Endodermal cell (in vitro differentiated cells): ENCODE data around the gene TM4SF18. TPM values are rescaled to one million over a fixed set of nuclear protein-coding genes. Genes with fewer than 3 reads are reported as not detected.
A peak's percentile ranks its signal among the peaks of the same experiment; 100 is the strongest.

Experiments used
- DNase-seq: peaks from one replicate; pipeline ENCODE4 v3.0.0-alpha.2; 2017
- H3K27ac ChIP-seq: 2 replicates; pipeline ENCODE4 v1.5.1; 2013; ENCODE audit warnings: mild to moderate bottlenecking, low read depth, low read length, moderate library complexity
- H3K27me3 ChIP-seq: 2 replicates; pipeline ENCODE4 v1.6.1; 2013; ENCODE audit warnings: mild to moderate bottlenecking, low read length, moderate library complexity; ENCODE audit not compliant: insufficient read depth, control insufficient read depth, poor library complexity, severe bottlenecking
- H3K36me3 ChIP-seq: 2 replicates; pipeline ENCODE4 v1.7.0; 2013; ENCODE audit warnings: mild to moderate bottlenecking, low read length, moderate library complexity; ENCODE audit not compliant: control insufficient read depth, insufficient read depth
- H3K4me1 ChIP-seq: one replicate; pipeline ENCODE4 v1.7.0; 2013; ENCODE audit warnings: low read length; ENCODE audit not compliant: control insufficient read depth, insufficient read depth
- H3K4me3 ChIP-seq: 2 replicates; pipeline ENCODE4 v1.5.1; 2013; ENCODE audit warnings: mild to moderate bottlenecking, low read length, moderate library complexity
- H3K9ac ChIP-seq: 2 replicates; pipeline ENCODE4 v1.6.1; 2013; ENCODE audit warnings: mild to moderate bottlenecking, low read length, moderate library complexity; ENCODE audit not compliant: poor library complexity, severe bottlenecking; ENCODE audit errors: extremely low read depth
- H3K9me3 ChIP-seq: 2 replicates; pipeline ENCODE4 v1.6.1; 2013; ENCODE audit warnings: mild to moderate bottlenecking, low read length, moderate library complexity; ENCODE audit not compliant: control insufficient read depth
- H3K27ac Mint-ChIP-seq: 2 replicates; pipeline ENCODE4 v1.8.0; 2020; ENCODE audit warnings: mixed read lengths
- H3K27me3 Mint-ChIP-seq: 2 replicates; pipeline ENCODE4 v1.8.0; 2021; ENCODE audit warnings: mild to moderate bottlenecking, mixed read lengths; ENCODE audit not compliant: insufficient read depth
- H3K36me3 Mint-ChIP-seq: 2 replicates; pipeline ENCODE4 v1.8.0; 2020; ENCODE audit warnings: low read depth, mixed read lengths
- H3K4me1 Mint-ChIP-seq: 2 replicates; pipeline ENCODE4 v1.8.0; 2020; ENCODE audit warnings: mixed read lengths
- H3K4me3 Mint-ChIP-seq: 2 replicates; pipeline ENCODE4 v1.8.0; 2020; ENCODE audit warnings: mild to moderate bottlenecking, moderate library complexity, mixed read lengths
- H3K9me3 Mint-ChIP-seq: 2 replicates; pipeline ENCODE4 v1.8.0; 2020; ENCODE audit warnings: mild to moderate bottlenecking, mixed read lengths
- CTCF ChIP-seq: fragments of 200-600 bp; sonication (generic); conservative IDR thresholded peaks from 2 replicates; pipeline ENCODE4 v1.5.0; 2021; ENCODE audit warnings: antibody characterized with exemption, mild to moderate bottlenecking
- WGBS, 2 experiments: methylation state at CpG; one replicate each; pipeline versions ENCODE4 v1.1.5 to v1.1.7; 2013; ENCODE audit warnings: missing lambda C conversion rate in 2 of 2, mixed read lengths in 1 of 2; ENCODE audit not compliant: insufficient coverage in 1 of 2, insufficient read length in 1 of 2; 5-methylcytosine and 5-hydroxymethylcytosine counted together
- total RNA-seq, 2 donors: library from RNA; stranded (reverse); fragmentation: NEBNext Ultra II Directional in 1 of 2; extraction: Animal tissue kit (Norgen Biotek cat#: 25700) in 1 of 2; gene quantifications; 2 replicates in 1 of 2; 3 replicates in 1 of 2; pipeline ENCODE4 v1.2.1, GENCODE V29; 2021

Gene TM4SF18
- total RNA-seq, 2 donors from 2014 or later: 0.58 to 0.62 TPM

DNA sequence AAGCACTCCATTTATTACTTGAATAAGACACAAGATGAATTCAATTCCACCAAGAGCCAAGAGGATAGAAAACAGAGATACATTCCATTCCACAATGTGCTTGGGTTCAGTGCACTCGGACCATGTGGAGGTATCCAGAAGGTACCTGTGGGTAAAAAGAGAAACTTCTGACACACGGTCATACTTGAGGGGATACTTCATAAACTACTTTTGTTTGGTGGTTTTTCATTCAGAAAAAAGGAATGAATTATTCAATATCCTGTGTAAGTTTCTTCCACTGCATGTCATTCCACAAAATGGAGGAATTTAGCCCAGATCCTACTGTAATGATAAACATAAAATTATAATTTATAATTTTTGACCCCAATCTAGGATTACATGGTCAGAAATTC lies 38.3 kb upstream of the TM4SF18 start:
- no peak for DNase-seq
- Mint-ChIP-seq H3K27me3 (no peaks in the 10 kb centered on the region), H3K36me3 (no peaks in the 10 kb centered on the region), H3K27ac (no peak overlapping the region), H3K4me1 (peaks cover 26% of the 10 kb centered on the region), H3K4me3 (no peak overlapping the region), H3K9me3 (no peaks in the 10 kb centered on the region)
- H3K9me3 ChIP-seq: no peaks in the 10 kb centered on the region
- 91% methylated on average over 2 of the region's 2 CpGs; no CpG with 5 or more reads in 1 of the 2 experiments for WGBS, 2 experiments
- no peak overlapping the region for H3K4me3 ChIP-seq
- H3K27me3 ChIP-seq: peaks cover 3% of the 10 kb centered on the region
- no peak overlapping the region for H3K9ac ChIP-seq
- H3K36me3 ChIP-seq: no peaks in the 10 kb centered on the region
- peaks cover 17% of the 10 kb centered on the region for H3K4me1 ChIP-seq
- H3K27ac ChIP-seq: no peak overlapping the region
- no peak for TF ChIP-seq CTCF

GRCh38 chr3:149371001-149371722 lies 37.7 kb upstream of the TM4SF18 start:
- H3K27ac ChIP-seq: no peak overlapping the region
- H3K27ac Mint-ChIP-seq: no peak overlapping the region
- no peaks in the 10 kb centered on the region for H3K9me3 ChIP-seq

More at GRCh38 chr3:149371001-149371722, 37.7 kb upstream of the TM4SF18 start:
- no peaks in the 10 kb centered on the region for H3K27me3 Mint-ChIP-seq
- Histone ChIP-seq H3K4me3 (no peak overlapping the region), H3K9ac (no peak overlapping the region), H3K36me3 (no peaks in the 10 kb centered on the region), H3K4me1 (peaks cover 17% of the 10 kb centered on the region), H3K27me3 (no peaks in the 10 kb centered on the region)
- no peak overlapping the region for H3K4me3 Mint-ChIP-seq
- no peak for DNase-seq
- H3K4me1 Mint-ChIP-seq: peaks cover 26% of the 10 kb centered on the region
- 87 to 91% methylated on average over 7 of the region's 7 CpGs for WGBS, 2 experiments
- peak; percentile 31 for TF ChIP-seq CTCF
- no peaks in the 10 kb centered on the region for H3K36me3 Mint-ChIP-seq
- no peaks in the 10 kb centered on the region for H3K9me3 Mint-ChIP-seq
